Upper lobe of left lung (tissue), 4 donors: ENCODE data around the gene SMC4.

Experiments used
- CTCF ChIP-seq, 6 experiments: fragments of 450-650 bp in 4 of 6; fragments of 200-600 bp in 2 of 6; sonication (generic) in 2 of 6; IDR thresholded peaks; one replicate each; pipeline ENCODE4 v1.5.1; 2016 to 2019; ENCODE audit warnings: antibody characterized with exemption in 6 of 6
- EP300 ChIP-seq, 4 donors: sonication (generic); formaldehyde crosslinking; IDR thresholded peaks; one replicate each; pipeline ENCODE4 v1.5.1; 2017; ENCODE audit warnings: antibody characterized with exemption in 4 of 4, control low read depth in 2 of 4

DNA sequence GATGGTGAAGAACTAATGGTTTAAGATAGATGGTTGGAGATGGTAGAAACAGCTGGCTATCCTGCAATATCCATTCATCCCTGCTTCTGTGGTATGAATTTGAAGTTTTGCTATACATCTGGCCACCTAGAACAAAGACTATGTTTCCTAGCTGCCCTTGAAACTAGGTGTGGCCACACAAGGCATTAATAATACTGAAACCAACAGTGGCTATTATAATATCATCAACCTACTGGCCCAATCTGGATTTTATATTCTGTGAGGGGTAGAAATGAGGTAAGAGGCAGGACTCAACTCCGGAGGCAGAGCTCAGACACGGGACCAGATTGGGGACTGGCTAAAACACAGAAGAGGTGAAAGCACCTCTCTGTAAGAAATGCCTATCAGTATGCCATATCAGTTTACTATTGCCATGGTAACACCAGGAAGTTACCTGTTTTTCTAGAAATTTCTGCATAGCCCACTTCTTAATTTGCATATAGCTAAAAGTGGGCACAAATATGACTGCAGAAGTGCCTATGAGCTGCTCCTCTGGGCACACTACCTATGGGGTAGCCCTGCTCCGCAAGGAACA is 8.8 kb upstream of the SMC4 start:
- TF ChIP-seq CTCF (IDR thresholded peaks at IDR 0.05) (no peak), EP300 (IDR thresholded peaks at IDR 0.05) (no peak)
